ENCODE data around the gene DLGAP5.

DLGAP5 gene

GRCh38 chr14:55126932-55127459 lies 64.4 kb downstream of the DLGAP5 start:
- Histone ChIP-seq H3K79me2 (ENCODE audit: low read length) (peaks cover 23% of the 10 kb centered on the region), H3K36me3 (replicated peaks; ENCODE audit: low read depth, low read length) (peaks cover 14% of the 10 kb centered on the region), H3K9me3 (ENCODE audit: insufficient read depth, low read length) (no peaks in the 10 kb centered on the region), H3K27ac (ENCODE audit: low read length) (no peak overlapping the region), H2AFZ (ENCODE audit: low read depth, low read length) (no peak overlapping the region), H3K4me2 (ENCODE audit: low read length) (no peak overlapping the region), H4K20me1 (ENCODE audit: insufficient read depth, low read length) (peaks cover 7% of the 10 kb centered on the region; the same call in 1 of the 2 replicates), H3K27me3 (ENCODE audit: low read depth, low read length) (0 out of 2 replicates have a peak, but pooled peaks cover 4% of the 10 kb centered on the region), H3K4me3 (ENCODE audit: low read length) (no peak overlapping the region), H3K4me1 (ENCODE audit: low read length) (peaks cover 35% of the 10 kb centered on the region), H3K9ac (ENCODE audit: low read length) (no peak overlapping the region)
- TF ChIP-seq EZH2phosphoT487 (IDR thresholded peaks at IDR 0.05; ENCODE audit: low read depth) = no peak
- TF ChIP-seq, protein P1, sequence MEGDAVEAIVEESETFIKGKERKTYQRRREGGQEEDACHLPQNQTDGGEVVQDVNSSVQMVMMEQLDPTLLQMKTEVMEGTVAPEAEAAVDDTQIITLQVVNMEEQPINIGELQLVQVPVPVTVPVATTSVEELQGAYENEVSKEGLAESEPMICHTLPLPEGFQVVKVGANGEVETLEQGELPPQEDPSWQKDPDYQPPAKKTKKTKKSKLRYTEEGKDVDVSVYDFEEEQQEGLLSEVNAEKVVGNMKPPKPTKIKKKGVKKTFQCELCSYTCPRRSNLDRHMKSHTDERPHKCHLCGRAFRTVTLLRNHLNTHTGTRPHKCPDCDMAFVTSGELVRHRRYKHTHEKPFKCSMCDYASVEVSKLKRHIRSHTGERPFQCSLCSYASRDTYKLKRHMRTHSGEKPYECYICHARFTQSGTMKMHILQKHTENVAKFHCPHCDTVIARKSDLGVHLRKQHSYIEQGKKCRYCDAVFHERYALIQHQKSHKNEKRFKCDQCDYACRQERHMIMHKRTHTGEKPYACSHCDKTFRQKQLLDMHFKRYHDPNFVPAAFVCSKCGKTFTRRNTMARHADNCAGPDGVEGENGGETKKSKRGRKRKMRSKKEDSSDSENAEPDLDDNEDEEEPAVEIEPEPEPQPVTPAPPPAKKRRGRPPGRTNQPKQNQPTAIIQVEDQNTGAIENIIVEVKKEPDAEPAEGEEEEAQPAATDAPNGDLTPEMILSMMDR (IDR thresholded peaks at IDR 0.05; ENCODE audit: low read depth, low read length) = no peak

GRCh38 chr14:55126034-55126433 lies 65.4 kb downstream of the DLGAP5 start:
- TF ChIP-seq, protein P1 (IDR thresholded peaks at IDR 0.05; ENCODE audit: low read depth, low read length) = no peak
- no peak for TF ChIP-seq EZH2phosphoT487 (IDR thresholded peaks at IDR 0.05; ENCODE audit: low read depth)
- Histone ChIP-seq H4K20me1 (ENCODE audit: insufficient read depth, low read length) (peaks cover under 1% of the 10 kb centered on the region; the same call in 1 of the 2 replicates), H3K79me2 (ENCODE audit: low read length) (peaks cover 13% of the 10 kb centered on the region), H3K9ac (ENCODE audit: low read length) (no peak overlapping the region), H3K27me3 (ENCODE audit: low read depth, low read length) (0 out of 2 replicates have a peak, but pooled peaks cover 4% of the 10 kb centered on the region), H2AFZ (ENCODE audit: low read depth, low read length) (no peak overlapping the region), H3K36me3 (replicated peaks; ENCODE audit: low read depth, low read length) (peaks cover 4% of the 10 kb centered on the region), H3K4me2 (ENCODE audit: low read length) (no peak overlapping the region), H3K27ac (ENCODE audit: low read length) (no peak overlapping the region), H3K4me1 (ENCODE audit: low read length) (peaks cover 25% of the 10 kb centered on the region), H3K4me3 (ENCODE audit: low read length) (no peak overlapping the region), H3K9me3 (ENCODE audit: insufficient read depth, low read length) (no peaks in the 10 kb centered on the region)

GRCh38 chr14:55125403-55125802 lies 66.0 kb downstream of the DLGAP5 start:
- Histone ChIP-seq H4K20me1 (ENCODE audit: insufficient read depth, low read length) (no peaks in the 10 kb centered on the region), H3K4me3 (ENCODE audit: low read length) (no peak overlapping the region), H3K4me1 (ENCODE audit: low read length) (peaks cover 21% of the 10 kb centered on the region), H3K9ac (ENCODE audit: low read length) (no peak overlapping the region), H3K9me3 (ENCODE audit: insufficient read depth, low read length) (no peaks in the 10 kb centered on the region), H2AFZ (ENCODE audit: low read depth, low read length) (no peak overlapping the region), H3K79me2 (ENCODE audit: low read length) (peaks cover 8% of the 10 kb centered on the region), H3K36me3 (replicated peaks; ENCODE audit: low read depth, low read length) (no peaks in the 10 kb centered on the region), H3K4me2 (ENCODE audit: low read length) (no peak overlapping the region), H3K27me3 (ENCODE audit: low read depth, low read length) (0 out of 2 replicates have a peak, but pooled peaks cover 4% of the 10 kb centered on the region), H3K27ac (ENCODE audit: low read length) (no peak overlapping the region)
- TF ChIP-seq EZH2phosphoT487 (IDR thresholded peaks at IDR 0.05; ENCODE audit: low read depth) = no peak
- TF ChIP-seq, protein P1 (IDR thresholded peaks at IDR 0.05; ENCODE audit: low read depth, low read length) = no peak

DNA sequence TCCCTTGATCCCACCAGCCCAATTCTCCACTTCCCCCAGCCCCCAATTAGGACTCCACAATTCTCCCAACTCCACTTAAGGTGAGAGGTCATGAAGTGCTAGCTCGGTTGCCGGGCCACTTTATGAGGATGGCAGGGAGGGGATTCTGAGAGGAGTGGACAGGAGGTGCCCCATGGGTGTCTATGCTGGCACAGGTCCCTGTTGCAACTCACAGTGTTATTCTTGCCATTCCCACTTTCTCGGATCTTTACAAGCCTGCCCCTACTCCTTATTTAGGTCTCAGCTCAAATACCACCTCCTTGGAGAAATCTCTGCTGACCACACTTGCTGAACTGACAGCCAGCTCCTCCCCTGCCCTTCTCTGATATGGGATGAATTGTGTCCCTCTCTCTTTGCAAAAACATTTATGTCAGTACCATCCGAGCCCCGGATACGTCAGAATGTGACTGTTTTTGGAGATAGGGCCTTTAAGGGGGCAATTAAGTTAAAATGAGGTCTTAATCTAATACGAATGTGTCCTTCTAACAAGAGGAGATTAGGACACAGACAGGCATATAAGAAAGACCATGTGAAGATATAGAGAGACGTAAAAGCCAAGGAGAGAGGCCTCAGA lies 66.5 kb downstream of the DLGAP5 start:
- Histone ChIP-seq H2AFZ (ENCODE audit: low read depth, low read length) (no peak overlapping the region), H3K4me2 (ENCODE audit: low read length) (no peak overlapping the region), H3K27me3 (ENCODE audit: low read depth, low read length) (0 out of 2 replicates have a peak, but pooled peaks cover 4% of the 10 kb centered on the region), H3K36me3 (replicated peaks; ENCODE audit: low read depth, low read length) (no peaks in the 10 kb centered on the region), H3K27ac (ENCODE audit: low read length) (no peak overlapping the region), H3K4me1 (ENCODE audit: low read length) (peaks cover 17% of the 10 kb centered on the region), H3K4me3 (ENCODE audit: low read length) (no peak overlapping the region), H3K9ac (ENCODE audit: low read length) (no peak overlapping the region), H3K9me3 (ENCODE audit: insufficient read depth, low read length) (no peaks in the 10 kb centered on the region), H3K79me2 (ENCODE audit: low read length) (peaks cover 3% of the 10 kb centered on the region), H4K20me1 (ENCODE audit: insufficient read depth, low read length) (no peaks in the 10 kb centered on the region)
- TF ChIP-seq, protein P1 (IDR thresholded peaks at IDR 0.05; ENCODE audit: low read depth, low read length) = no peak
- TF ChIP-seq EZH2phosphoT487 (IDR thresholded peaks at IDR 0.05; ENCODE audit: low read depth) = no peak
